Mucosa of descending colon (tissue), 3 donors: ENCODE measurements around the gene STXBP1. TPM values are rescaled to one million over a fixed set of nuclear protein-coding genes. Genes with fewer than 3 reads are reported as not detected.

ENCODE experiments used
- ATAC-seq: fragments of 200-7000 bp; cut with Tn5 transposase; one replicate; pipeline ENCODE4 v1.9.1; 2020; ENCODE audit warnings: mild to moderate bottlenecking, moderate library complexity
- DNase-seq, 3 donors: peaks; one replicate each; pipeline ENCODE4 v3.0.0-alpha.2; 2020
- H3K36me3 ChIP-seq: fragments of 200-600 bp; one replicate; pipeline ENCODE4 v1.8.0; 2021; ENCODE audit warnings: low read depth, mild to moderate bottlenecking
- H3K4me1 ChIP-seq: fragments of 200-600 bp; one replicate; pipeline ENCODE4 v1.8.0; 2021; ENCODE audit warnings: low read depth, mild to moderate bottlenecking
- H3K4me3 ChIP-seq: fragments of 200-600 bp; one replicate; pipeline ENCODE4 v1.8.0; 2021; ENCODE audit warnings: mild to moderate bottlenecking
- H3K9me3 ChIP-seq: fragments of 200-600 bp; one replicate; pipeline ENCODE4 v1.8.0; 2021; ENCODE audit warnings: mild to moderate bottlenecking
- CTCF ChIP-seq: fragments of 200-600 bp; IDR thresholded peaks from one replicate; pipeline ENCODE4 v1.8.0; 2022; ENCODE audit warnings: antibody characterized with exemption, mild to moderate bottlenecking
- intact Hi-C, 2 donors: fragments of 100-400 bp; cut with DNase I in 1 of 2; cut with micrococcal nuclease in 1 of 2; formaldehyde crosslinking; loops; one replicate each; pipeline versions ENCODE4 v1.11.0 to v1.11.1; 2022; cut with DNase I, micrococcal nuclease
- total RNA-seq, 3 donors: library from RNA; stranded (reverse); fragmentation: NEBNext Ultra II Directional in 2 of 3; extraction: Animal tissue kit (Norgen Biotek cat#: 25700) in 2 of 3; gene quantifications; one replicate each; pipeline versions ENCODE4 v1.2.1 to v1.2.4, GENCODE V29; 2021 to 2023
- donor health status: DM: no; HTN: no; CAD: no; lungs with moderate emphysema.
- donor health status: DM: no; HTN: no; CAD: no.
- donor health status: DM: no; HTN: yes; CAD: no.

Gene STXBP1
- total RNA-seq, 3 donors from 2014 or later, result 11.8 to 37.1 (median 17.1) TPM

DNA sequence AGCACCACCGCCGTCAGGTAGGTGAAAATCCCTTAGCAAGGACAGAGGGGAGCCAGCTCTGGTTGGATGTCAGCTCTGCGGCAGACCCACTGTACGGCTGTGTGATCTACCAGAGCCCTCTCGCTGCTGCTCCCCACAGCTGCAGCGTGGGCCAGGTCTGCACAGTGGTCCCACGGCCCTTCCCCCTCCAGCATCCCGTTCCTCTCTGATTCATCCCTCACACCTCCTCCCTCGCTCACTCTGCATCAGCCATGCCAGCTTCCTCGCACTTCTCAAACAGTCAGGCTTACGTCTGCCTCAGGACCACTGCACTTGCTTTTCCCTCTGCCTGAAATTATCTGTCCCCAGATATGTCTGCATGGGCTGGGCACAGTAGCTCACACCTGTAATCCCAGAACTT lies 68.1 kb downstream of the STXBP1 start:
- intact Hi-C loops, result no loop called here
- no peak for ATAC-seq
- Histone ChIP-seq H3K4me1 (no peaks in the 10 kb centered on the region), H3K36me3 (no peaks in the 10 kb centered on the region), H3K4me3 (no peak overlapping the region), H3K9me3 (no peaks in the 10 kb centered on the region)
- no peak for TF ChIP-seq CTCF
- no peak for DNase-seq

DNA sequence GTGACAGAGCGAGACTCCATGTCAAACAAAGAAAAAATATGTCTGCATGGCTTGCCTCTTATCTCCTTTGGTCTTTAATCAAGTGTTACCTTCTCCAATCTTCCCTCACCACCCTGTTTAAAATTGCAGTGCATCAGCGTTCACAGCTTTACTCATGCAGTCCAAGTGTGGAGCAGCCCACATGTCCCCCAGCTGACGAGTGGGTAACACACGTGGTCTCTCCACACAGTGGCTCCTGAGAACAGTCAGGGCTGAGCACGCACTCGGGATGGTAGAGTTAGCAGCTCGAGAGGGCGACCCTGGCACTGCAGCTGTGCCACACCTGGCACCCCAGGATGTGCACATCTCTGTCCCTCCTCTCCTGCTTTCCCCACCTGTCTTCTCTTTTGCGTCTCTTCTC lies 68.8 kb downstream of the STXBP1 start:
- Histone ChIP-seq H3K9me3 (no peaks in the 10 kb centered on the region), H3K4me1 (no peaks in the 10 kb centered on the region), H3K36me3 (no peaks in the 10 kb centered on the region), H3K4me3 (no peak overlapping the region)
- intact Hi-C loops, result no loop called here
- no peak for DNase-seq
- no peak for TF ChIP-seq CTCF
- ATAC-seq, result no peak

- no peak for ATAC-seq
Measured at GRCh38 chr9:127682351-127683136, 70.5 kb downstream of the STXBP1 start.

DNA sequence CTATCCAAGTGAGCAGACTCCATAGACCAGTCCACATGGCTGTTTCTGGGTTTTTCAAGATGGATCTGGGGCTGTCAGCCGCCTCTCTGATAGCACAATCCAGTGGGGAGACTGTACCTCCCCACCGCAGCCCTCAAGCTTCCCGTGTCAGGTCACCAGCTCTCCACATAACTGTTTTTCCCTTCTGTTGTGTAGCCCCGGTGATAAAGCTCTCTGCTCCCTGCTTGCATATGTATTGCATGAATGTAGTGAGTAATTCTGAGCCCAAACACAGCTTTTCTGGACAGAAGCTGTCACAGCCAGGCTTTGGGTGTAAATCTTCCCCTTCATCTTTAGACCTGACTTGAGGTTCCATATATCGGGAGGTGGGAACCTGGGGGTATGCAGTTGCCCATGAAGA lies 71.6 kb downstream of the STXBP1 start:
- TF ChIP-seq CTCF, result no peak
- ATAC-seq (no peak), DNase-seq (no peak)
- Histone ChIP-seq H3K9me3 (no peaks in the 10 kb centered on the region), H3K36me3 (no peaks in the 10 kb centered on the region), H3K4me3 (no peak overlapping the region), H3K4me1 (no peaks in the 10 kb centered on the region)
- intact Hi-C loops, result no loop called here

More at GRCh38 chr9:127682351-127683136, 70.5 kb downstream of the STXBP1 start:
- Histone ChIP-seq H3K36me3 (no peaks in the 10 kb centered on the region), H3K9me3 (no peaks in the 10 kb centered on the region), H3K4me1 (no peaks in the 10 kb centered on the region), H3K4me3 (no peak overlapping the region)
- intact Hi-C loops, result no loop called here
- TF ChIP-seq CTCF, result no peak
- no peak for DNase-seq

GRCh38 chr9:127684576-127684975 lies 72.5 kb downstream of the STXBP1 start:
- H3K9me3 ChIP-seq, result no peaks in the 10 kb centered on the region
- H3K4me3 ChIP-seq, result no peak overlapping the region
- intact Hi-C loops, result no loop called here
- no peak for TF ChIP-seq CTCF
- H3K36me3 ChIP-seq, result no peaks in the 10 kb centered on the region
- ATAC-seq (no peak), DNase-seq (no peak)
- H3K4me1 ChIP-seq, result no peaks in the 10 kb centered on the region
